ENCODE measurements around the gene CMTM8.

DNA sequence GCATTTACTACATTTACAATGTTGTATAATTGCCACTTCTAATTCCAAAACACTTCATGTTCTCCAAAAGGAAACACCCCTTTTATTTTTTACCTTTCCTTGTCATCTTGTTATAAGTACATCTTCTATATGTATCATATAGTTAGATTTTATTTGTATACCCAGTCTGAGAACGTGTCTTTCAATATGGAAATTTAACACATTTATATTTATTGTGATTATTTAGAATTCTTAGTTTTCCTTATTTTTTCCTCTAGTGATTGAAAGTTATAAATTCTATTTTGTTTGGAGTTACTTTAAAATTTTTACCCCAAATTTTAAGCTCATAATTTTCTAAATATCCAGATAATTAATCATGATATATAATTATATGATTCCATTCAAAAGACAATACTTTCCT is 15.8 kb downstream of the CMTM8 start:
- TF ChIP-seq SIN3A (IDR thresholded peaks at IDR 0.05; ENCODE audit: borderline replicate concordance, insufficient read depth, low read length) (no peak), POLR2AphosphoS5 (IDR thresholded peaks at IDR 0.05; ENCODE audit: low read depth, low read length) (no peak), TAF1 (IDR thresholded peaks at IDR 0.05; ENCODE audit: borderline replicate concordance, insufficient read depth, low read length) (no peak)
- TF ChIP-seq, protein P1, sequence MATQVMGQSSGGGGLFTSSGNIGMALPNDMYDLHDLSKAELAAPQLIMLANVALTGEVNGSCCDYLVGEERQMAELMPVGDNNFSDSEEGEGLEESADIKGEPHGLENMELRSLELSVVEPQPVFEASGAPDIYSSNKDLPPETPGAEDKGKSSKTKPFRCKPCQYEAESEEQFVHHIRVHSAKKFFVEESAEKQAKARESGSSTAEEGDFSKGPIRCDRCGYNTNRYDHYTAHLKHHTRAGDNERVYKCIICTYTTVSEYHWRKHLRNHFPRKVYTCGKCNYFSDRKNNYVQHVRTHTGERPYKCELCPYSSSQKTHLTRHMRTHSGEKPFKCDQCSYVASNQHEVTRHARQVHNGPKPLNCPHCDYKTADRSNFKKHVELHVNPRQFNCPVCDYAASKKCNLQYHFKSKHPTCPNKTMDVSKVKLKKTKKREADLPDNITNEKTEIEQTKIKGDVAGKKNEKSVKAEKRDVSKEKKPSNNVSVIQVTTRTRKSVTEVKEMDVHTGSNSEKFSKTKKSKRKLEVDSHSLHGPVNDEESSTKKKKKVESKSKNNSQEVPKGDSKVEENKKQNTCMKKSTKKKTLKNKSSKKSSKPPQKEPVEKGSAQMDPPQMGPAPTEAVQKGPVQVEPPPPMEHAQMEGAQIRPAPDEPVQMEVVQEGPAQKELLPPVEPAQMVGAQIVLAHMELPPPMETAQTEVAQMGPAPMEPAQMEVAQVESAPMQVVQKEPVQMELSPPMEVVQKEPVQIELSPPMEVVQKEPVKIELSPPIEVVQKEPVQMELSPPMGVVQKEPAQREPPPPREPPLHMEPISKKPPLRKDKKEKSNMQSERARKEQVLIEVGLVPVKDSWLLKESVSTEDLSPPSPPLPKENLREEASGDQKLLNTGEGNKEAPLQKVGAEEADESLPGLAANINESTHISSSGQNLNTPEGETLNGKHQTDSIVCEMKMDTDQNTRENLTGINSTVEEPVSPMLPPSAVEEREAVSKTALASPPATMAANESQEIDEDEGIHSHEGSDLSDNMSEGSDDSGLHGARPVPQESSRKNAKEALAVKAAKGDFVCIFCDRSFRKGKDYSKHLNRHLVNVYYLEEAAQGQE (IDR thresholded peaks at IDR 0.05; ENCODE audit: insufficient read depth in 1 of 2, low read depth in 2 of 2, low read length in 2 of 2): no peak
